KMS-11 (cell line): ENCODE data around the gene ZNF655.

Experiments
- H2AFZ ChIP-seq: fragments of 200-600 bp; sonication (generic); 2 replicates; pipeline ENCODE4 v1.6.1; 2016; ENCODE audit warnings: antibody characterized with exemption, mixed run types, low read depth
- H3K27ac ChIP-seq: fragments of 200-600 bp; sonication (generic); 2 replicates; pipeline ENCODE4 v1.6.1; 2016; ENCODE audit warnings: mild to moderate bottlenecking, mixed run types
- H3K27me3 ChIP-seq: fragments of 200-600 bp; sonication (generic); 2 replicates; pipeline ENCODE4 v1.6.1; 2017; ENCODE audit warnings: mild to moderate bottlenecking, low read depth, mixed run types, moderate library complexity; ENCODE audit not compliant: insufficient read depth
- H3K36me3 ChIP-seq: fragments of 200-600 bp; sonication (generic); 2 replicates; pipeline ENCODE4 v1.6.1; 2017; ENCODE audit warnings: mild to moderate bottlenecking, mixed run types; ENCODE audit not compliant: insufficient read depth
- H3K4me1 ChIP-seq: fragments of 200-600 bp; sonication (generic); 2 replicates; pipeline ENCODE4 v1.6.1; 2016; ENCODE audit warnings: mild to moderate bottlenecking, low read depth, mixed run types; ENCODE audit not compliant: poor library complexity, severe bottlenecking
- H3K4me2 ChIP-seq: fragments of 200-600 bp; sonication (generic); 2 replicates; pipeline ENCODE4 v1.7.0; 2016; ENCODE audit warnings: mild to moderate bottlenecking, mixed run types
- H3K4me3 ChIP-seq: fragments of 200-600 bp; sonication (generic); IDR thresholded peaks from 2 replicates; pipeline ENCODE4 v1.6.1; 2017; ENCODE audit warnings: low read depth, low read length, mixed read lengths; ENCODE audit not compliant: insufficient read depth
- H3K79me2 ChIP-seq: fragments of 200-600 bp; sonication (generic); 2 replicates; pipeline ENCODE4 v1.6.1; 2016; ENCODE audit warnings: low read depth, mixed run types; ENCODE audit not compliant: insufficient read depth
- H3K9ac ChIP-seq: fragments of 200-600 bp; sonication (generic); 2 replicates; pipeline ENCODE4 v1.6.1; 2016; ENCODE audit warnings: mild to moderate bottlenecking, mixed run types
- H4K20me1 ChIP-seq: fragments of 200-600 bp; sonication (generic); 2 replicates; pipeline ENCODE4 v1.6.1; 2016; ENCODE audit warnings: mild to moderate bottlenecking, mixed run types; ENCODE audit not compliant: insufficient read depth
- CTCF ChIP-seq: fragments of 200-600 bp; sonication (generic); conservative IDR thresholded peaks from 2 replicates; pipeline ENCODE4 v1.6.1; 2017; ENCODE audit warnings: low read depth, mild to moderate bottlenecking, antibody characterized with exemption, low read length, moderate library complexity, mixed read lengths

The ZNF655 gene

GRCh38 chr7:99558306-99559174 is at the start of gene ZNF655:
Gene ZNF655 (plus strand): TSS chr7:99558642. CDS start chr7:99560560, 1,918 bp downstream.
- peaks cover 9% of the 10 kb centered on the region; the same call in 1 of the 2 replicates for H3K36me3 ChIP-seq
- peak within 1 kb of the TSS; percentile 34 for H3K4me2 ChIP-seq
- H3K27ac ChIP-seq, result peak within 1 kb of the TSS; percentile 70
- H2AFZ ChIP-seq, result peak within 1 kb of the TSS; percentile 73
- TF ChIP-seq CTCF, result no peak
- no peaks in the 10 kb centered on the region for H4K20me1 ChIP-seq
- no peaks in the 10 kb centered on the region for H3K27me3 ChIP-seq
- H3K79me2 ChIP-seq, result peaks cover 22% of the 10 kb centered on the region
- peak within 1 kb of the TSS; percentile 73 for H3K9ac ChIP-seq
- H3K4me1 ChIP-seq, result peaks cover 20% of the 10 kb centered on the region
- H3K4me3 ChIP-seq, result no peak within 1 kb of the TSS

- Histone ChIP-seq H3K4me1 (peaks cover 21% of the 10 kb centered on the region), H2AFZ (no peak overlapping the region), H3K4me3 (no peak overlapping the region), H3K36me3 (peaks cover 6% of the 10 kb centered on the region; the same call in 1 of the 2 replicates), H3K4me2 (peak overlapping the region; percentile 40), H3K9ac (no peak overlapping the region), H3K27me3 (no peaks in the 10 kb centered on the region), H3K27ac (no peak overlapping the region; the same call in 1 of the 2 replicates), H3K79me2 (no peaks in the 10 kb centered on the region; the same call in 1 of the 2 replicates), H4K20me1 (no peaks in the 10 kb centered on the region)
- TF ChIP-seq CTCF, result no peak
Observed at GRCh38 chr7:99514050-99514449, 44.4 kb upstream of the ZNF655 start.

GRCh38 chr7:99521399-99521798 is 37.0 kb upstream of the ZNF655 start:
- Histone ChIP-seq H3K4me3 (no peak overlapping the region), H3K4me2 (no peak overlapping the region), H4K20me1 (no peaks in the 10 kb centered on the region), H3K27ac (no peak overlapping the region), H3K36me3 (no peaks in the 10 kb centered on the region; the same call in none of the 2 replicates), H3K27me3 (no peaks in the 10 kb centered on the region), H2AFZ (no peak overlapping the region), H3K79me2 (no peaks in the 10 kb centered on the region), H3K4me1 (no peaks in the 10 kb centered on the region), H3K9ac (no peak overlapping the region)
- TF ChIP-seq CTCF, result no peak

GRCh38 chr7:99525713-99526440 is 32.6 kb upstream of the ZNF655 start:
- H3K4me3 ChIP-seq, result no peak overlapping the region
- no peak overlapping the region for H3K27ac ChIP-seq
- H3K27me3 ChIP-seq, result no peaks in the 10 kb centered on the region
- no peaks in the 10 kb centered on the region for H3K79me2 ChIP-seq
- peaks cover 11% of the 10 kb centered on the region for H3K36me3 ChIP-seq
- H3K4me2 ChIP-seq, result no peak overlapping the region
- H2AFZ ChIP-seq, result no peak overlapping the region
- no peak overlapping the region for H3K9ac ChIP-seq
- no peaks in the 10 kb centered on the region for H3K4me1 ChIP-seq
- TF ChIP-seq CTCF, result peak; percentile 27; the same call in 1 of the 2 replicates
- H4K20me1 ChIP-seq, result no peaks in the 10 kb centered on the region
